UCSD-AML1 (cell line): ENCODE data around the gene NKTR.
"Not testable (repeated sequence)": the region's sequence is repeated elsewhere in the genome, so short reads cannot be mapped to it uniquely, and the experiment has no call there.

Source experiments
- DNase-seq: peaks from one replicate; lab custom pipeline; 2025; ENCODE audit not compliant: unreplicated experiment; lab: John Stamatoyannopoulos, UW

The NKTR gene

GRCh38 chr3:42593635-42594034 is 6.9 kb upstream of the NKTR start:
- no peak for DNase-seq

DNA sequence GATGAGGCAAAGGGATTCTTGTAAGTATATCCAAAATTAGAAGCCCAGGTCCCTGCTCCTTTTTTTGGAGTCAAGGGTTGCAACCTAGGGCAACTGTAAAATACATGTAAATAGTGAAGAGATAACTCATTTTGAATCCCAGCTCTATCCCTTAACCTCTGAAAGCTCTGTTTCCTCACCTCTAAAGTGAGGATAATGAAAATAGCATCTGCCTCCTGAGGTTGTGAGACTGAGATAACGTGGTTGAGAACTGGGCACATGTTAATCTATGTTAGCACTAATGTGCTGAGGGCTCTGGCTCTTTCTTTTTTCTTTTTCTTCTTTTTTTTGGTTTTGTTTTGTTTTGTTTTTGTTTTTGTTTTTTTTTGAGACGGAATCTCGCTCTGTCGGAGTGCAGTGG is 4.8 kb upstream of the NKTR start:
- DNase-seq, result no peak

DNA sequence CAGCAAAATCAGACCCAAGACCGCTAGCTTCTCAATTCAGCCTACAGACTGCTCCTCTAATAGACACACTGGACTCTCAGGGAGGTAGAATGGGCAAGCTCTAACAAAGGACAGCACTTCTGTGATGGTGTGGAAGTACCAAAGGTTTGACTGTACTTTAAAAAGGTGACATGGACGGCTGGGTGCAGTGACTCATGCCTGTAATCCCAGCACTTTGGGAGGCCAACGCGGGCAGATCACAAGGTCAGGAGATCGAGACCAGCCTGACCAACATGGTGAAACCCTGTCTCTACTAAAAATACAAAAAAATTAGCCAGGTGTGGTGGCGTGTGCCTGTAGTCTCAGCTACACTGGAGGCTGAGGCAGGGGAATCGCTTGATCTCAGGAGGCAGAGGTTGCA is 3.4 kb upstream of the NKTR start:
- not testable (repeated sequence) for DNase-seq

- DNase-seq, result peak; percentile 89
Measured at GRCh38 chr3:42600958-42601675, 631 bp downstream of the NKTR start.

DNA sequence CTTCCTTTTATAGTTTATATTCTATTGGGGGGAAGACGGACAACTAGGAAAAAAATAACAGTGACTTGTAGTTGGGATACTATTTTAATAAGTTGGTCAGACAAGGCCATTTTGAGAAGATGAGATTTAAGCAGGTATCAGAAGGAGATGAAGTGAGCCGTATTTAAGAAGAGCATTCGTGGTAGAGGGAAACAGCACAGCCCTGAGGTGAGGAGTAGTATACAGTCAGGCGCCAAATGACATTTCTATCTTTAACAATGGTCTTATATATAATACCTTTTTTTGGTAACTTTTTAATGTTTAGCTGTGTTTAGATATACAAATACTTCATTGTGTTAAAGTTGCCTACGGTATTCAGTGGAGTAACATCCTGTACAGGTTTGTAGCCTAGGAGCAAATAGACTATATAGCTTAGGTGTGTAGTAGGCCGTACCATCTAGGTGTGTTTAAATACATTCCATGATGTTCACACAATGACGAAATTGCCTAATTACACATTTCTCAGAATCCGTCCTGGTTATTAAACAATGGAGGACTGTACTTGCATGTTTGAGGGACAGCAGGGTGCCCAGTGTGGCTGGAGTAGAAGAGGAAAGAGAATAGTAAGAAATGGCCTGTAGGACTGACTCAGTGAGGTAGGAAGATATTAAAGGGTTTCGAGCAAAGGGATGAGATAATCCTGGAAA is 1.6 kb downstream of the NKTR start:
- no peak for DNase-seq

DNA sequence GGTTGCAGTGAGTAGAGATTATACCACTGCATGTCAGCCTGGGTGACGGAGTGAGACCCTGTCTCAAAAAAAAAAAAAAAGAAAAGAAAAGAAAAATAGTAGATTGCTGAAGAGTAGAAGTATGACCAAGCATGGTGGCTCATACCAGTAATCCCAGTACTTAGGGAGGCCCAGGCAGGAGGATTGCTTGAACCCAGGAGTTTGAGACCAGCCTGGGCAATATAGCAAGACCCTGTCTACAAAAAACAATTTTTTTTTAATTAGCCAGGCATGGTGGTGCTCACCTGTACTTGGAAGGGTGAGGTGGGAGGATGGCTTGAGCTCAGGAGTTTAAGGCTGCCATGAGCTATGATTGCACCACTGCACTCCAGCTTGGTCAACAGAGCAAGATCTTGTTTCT is 2.5 kb downstream of the NKTR start:
- no peak for DNase-seq

GRCh38 chr3:42605546-42606173 is 5.2 kb downstream of the NKTR start:
- no peak for DNase-seq

DNA sequence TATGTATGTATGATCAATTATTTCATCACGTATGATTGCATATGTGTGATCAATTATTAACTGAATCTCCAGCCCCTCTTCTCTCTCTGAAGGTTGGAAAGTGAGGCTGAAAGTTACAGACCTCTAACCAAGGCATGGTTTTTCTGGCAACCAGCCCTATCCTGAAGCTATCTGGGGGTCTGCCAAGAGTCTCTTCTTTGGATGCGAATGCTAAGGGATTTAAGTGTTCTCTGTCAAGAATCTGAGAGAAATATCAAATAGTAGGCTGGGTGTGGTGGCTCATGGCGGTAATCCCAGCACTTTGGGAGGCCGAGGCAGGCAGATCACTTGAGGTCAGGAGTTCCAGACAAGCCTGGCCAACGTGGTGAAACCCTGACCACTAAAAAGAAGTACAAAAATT is 8.1 kb downstream of the NKTR start:
- DNase-seq, result no peak

- DNase-seq, result no peak
Measured at GRCh38 chr3:42610976-42611375, 10.5 kb downstream of the NKTR start.

DNA sequence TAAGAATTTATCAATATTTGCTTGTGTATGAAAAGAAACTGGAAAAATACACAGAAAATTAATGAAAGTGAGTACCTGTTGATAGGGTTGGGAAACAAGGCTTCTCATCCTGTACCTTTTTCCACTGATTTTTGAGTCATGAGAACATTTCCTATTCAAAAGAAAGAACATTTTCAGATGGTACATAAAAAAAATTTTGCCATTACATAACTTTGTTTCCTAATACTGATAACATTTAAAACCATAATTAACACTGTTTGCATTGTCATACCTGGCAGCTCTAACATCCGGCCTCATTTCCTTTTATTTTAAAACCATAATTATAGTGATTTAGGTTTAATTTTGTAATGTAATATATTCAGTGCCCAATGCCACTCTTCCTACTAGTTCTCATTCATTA is 11.7 kb downstream of the NKTR start:
- no peak for DNase-seq

DNA sequence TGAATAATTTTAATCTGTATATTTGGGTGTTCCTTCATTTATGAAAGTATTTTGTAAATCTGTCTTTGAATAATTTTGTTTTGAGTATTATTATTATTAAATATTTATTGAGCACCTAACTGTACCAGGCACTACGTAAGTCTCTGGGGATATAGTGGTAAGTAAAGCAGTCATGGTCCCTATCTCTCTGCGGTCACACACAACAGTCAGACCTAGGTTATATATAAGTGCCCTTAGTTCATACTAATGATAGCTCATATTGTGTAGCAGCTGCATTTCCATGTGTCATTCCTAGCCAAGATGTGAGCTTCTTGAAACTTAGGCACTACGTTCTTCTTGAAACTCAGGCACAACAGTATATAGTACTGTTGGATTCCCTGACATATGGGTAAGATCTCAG is 12.4 kb downstream of the NKTR start:
- no peak for DNase-seq

GRCh38 chr3:42613462-42613861 is 13.0 kb downstream of the NKTR start:
- no peak for DNase-seq

DNA sequence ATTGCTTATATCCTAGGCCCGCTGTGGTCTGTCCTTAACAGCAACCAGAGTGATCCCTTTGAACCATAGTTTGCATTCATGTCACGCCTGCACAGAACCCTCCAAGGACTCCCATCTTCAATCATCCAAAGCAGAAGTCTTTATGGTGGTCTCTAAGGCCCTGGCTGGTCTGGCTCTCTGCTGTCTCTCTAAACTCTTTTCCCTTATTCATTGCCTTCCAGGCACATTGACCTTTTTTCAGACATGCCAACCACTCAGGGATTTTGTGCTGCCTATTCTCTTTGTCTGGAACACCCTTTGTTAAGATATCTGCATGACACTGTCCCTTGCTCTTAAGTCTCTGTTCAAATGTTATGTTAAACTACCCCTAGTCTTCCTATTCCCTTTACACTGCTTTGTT is 31.1 kb downstream of the NKTR start:
- no peak for DNase-seq

DNA sequence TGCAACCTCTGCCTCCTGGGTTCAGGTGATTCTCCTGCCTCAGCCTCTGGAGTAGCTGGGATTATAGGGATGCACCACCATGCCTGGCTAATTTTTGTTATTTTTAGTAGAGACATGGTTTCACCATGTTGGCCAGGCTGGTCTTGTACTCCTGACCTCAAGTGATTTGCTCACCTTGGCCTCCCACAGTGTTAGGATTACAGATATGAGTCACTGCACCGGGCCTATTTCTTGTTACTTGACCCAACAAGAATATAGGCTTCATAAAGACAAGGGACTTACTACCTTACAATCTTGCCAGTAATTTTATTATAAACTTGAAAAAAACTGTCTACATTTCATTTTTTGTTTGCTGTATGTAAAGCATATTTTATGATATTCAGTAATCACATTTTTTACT is 31.7 kb downstream of the NKTR start:
- no peak for DNase-seq

DNA sequence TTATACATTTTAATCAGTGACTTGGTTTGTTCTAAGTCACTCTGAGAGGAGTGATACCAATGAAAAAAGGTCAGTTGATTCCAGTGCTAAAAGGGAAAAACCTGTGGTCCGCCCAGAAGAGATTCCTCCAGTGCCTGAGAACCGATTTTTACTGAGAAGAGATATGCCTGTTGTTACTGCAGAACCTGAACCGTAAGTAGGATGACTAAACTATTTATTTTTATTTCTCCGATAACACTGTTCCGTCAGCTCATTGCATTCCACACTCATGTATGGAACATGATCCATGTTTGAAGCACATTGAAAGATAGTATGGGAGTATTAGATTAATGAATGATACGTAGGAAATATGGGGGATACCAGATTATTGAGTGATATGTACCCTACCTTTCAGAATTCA is 33.1 kb downstream of the NKTR start:
- no peak for DNase-seq

- DNase-seq, result no peak
Measured at GRCh38 chr3:42635111-42635510, 34.6 kb downstream of the NKTR start.

DNA sequence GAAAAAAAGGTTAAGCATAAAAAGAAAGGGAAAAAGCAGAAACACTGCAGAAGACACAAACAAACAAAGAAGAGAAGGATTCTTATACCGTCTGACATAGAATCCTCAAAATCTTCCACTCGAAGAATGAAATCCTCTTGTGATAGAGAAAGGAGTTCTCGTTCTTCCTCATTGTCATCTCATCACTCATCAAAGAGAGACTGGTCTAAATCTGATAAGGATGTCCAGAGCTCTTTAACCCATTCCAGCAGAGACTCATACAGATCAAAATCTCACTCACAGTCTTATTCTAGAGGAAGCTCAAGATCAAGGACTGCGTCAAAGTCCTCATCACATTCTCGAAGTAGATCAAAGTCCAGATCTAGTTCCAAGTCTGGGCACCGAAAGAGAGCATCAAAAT is 36.5 kb downstream of the NKTR start:
- DNase-seq, result no peak

DNA sequence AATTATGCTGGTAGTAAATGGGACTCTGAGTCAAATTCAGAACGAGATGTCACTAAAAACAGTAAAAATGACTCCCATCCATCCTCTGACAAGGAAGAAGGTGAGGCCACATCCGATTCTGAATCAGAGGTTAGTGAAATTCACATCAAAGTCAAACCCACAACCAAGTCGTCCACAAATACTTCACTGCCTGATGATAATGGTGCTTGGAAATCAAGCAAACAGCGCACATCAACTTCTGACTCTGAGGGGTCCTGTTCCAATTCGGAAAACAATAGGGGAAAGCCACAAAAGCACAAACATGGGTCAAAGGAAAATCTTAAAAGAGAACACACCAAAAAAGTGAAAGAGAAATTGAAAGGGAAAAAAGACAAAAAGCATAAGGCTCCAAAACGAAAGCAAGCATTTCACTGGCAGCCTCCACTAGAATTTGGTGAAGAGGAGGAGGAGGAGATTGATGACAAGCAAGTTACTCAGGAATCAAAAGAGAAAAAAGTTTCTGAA is 37.9 kb downstream of the NKTR start:
- DNase-seq, result no peak

GRCh38 chr3:42639192-42639591 is 38.7 kb downstream of the NKTR start:
- no peak for DNase-seq

DNA sequence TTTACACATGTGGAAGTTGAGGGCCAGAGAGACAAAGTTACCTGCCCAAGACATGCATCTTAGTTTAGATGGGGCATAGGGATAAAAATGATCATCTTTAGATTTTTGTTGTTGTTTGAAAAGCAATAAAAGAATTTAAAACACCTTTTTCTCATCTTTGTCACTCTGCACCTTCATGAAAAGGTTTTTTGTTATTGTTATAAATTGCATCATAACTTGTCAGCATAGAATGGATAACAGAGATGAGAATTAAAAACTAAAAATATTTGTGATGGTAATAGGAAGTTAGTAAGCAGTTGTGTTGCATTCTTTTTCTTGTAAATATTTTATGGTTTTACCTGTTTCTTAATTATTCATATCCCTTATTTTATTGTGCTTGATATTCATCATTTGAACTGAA is 39.6 kb downstream of the NKTR start:
- no peak for DNase-seq

GRCh38 chr3:42640771-42641370 is 40.4 kb downstream of the NKTR start:
- no peak for DNase-seq
